Neural progenitor cell (in vitro differentiated cells): Measurements from ENCODE around the gene BCL2L11.

ENCODE experiments used
- CTCF ChIP-seq: fragments of 200-600 bp; sonication (generic); IDR thresholded peaks from 2 replicates; pipeline ENCODE4 v1.5.1; 2017; ENCODE audit warnings: antibody characterized with exemption, mild to moderate bottlenecking
- EZH2 ChIP-seq: fragments of 200-600 bp; sonication (generic); IDR thresholded peaks from 2 replicates; pipeline ENCODE4 v1.6.1; 2017; ENCODE audit warnings: antibody characterized with exemption, mild to moderate bottlenecking, moderate library complexity
- EZH2phosphoT487 ChIP-seq: fragments of 200-600 bp; sonication (generic); IDR thresholded peaks from 2 replicates; pipeline ENCODE4 v1.6.1; 2017; ENCODE audit warnings: antibody characterized with exemption

- TF ChIP-seq CTCF = no peak
- no peak for TF ChIP-seq EZH2phosphoT487
- no peak for TF ChIP-seq EZH2
These were observed 34.9 kb downstream of the BCL2L11 start for GRCh38 chr2:111155610-111156009.
